Ascending aorta (tissue), 2 donors: ENCODE results near the gene SCLT1. TPM values are rescaled to one million over a fixed set of nuclear protein-coding genes. Genes with fewer than 3 reads are reported as not detected.

Experiments
- DNase-seq, 2 donors: peaks; one replicate each; pipeline ENCODE4 v3.0.0-alpha.2; 2019; ENCODE audit warnings: low spot score in 2 of 2
- H3K27ac ChIP-seq, 2 donors: fragments of 200-600 bp; sonication (generic); one replicate each; pipeline ENCODE4 v1.5.1; 2016 to 2017; ENCODE audit warnings: mild to moderate bottlenecking in 1 of 2
- H3K27me3 ChIP-seq: fragments of 200-600 bp; sonication (generic); one replicate; pipeline ENCODE4 v1.5.1; 2017
- H3K36me3 ChIP-seq, 2 donors: fragments of 200-600 bp; sonication (generic); one replicate each; pipeline ENCODE4 v1.5.1; 2016
- H3K4me1 ChIP-seq, 2 donors: fragments of 200-600 bp; sonication (generic); one replicate each; pipeline ENCODE4 v1.5.1; 2016 to 2017; ENCODE audit warnings: mild to moderate bottlenecking in 1 of 2
- H3K4me3 ChIP-seq, 2 donors: fragments of 200-600 bp; sonication (generic); one replicate each; pipeline ENCODE4 v1.5.1; 2016 to 2017; ENCODE audit warnings: mild to moderate bottlenecking in 1 of 2
- H3K9me3 ChIP-seq, 2 donors: fragments of 200-600 bp; sonication (generic); one replicate each; pipeline ENCODE4 v1.5.1; 2016
- CTCF ChIP-seq, 3 experiments: fragments of 200-600 bp in 2 of 3; fragments of 450-650 bp in 1 of 3; sonication (generic) in 2 of 3; IDR thresholded peaks; one replicate each; pipeline ENCODE4 v1.5.1; 2016 to 2019; ENCODE audit warnings: antibody characterized with exemption in 3 of 3, mild to moderate bottlenecking in 1 of 3, moderate library complexity in 1 of 3
- intact Hi-C: fragments of 100-400 bp; cut with DNase I; formaldehyde crosslinking; loops from one replicate; pipeline ENCODE4 v1.15.1; 2023
- total RNA-seq: library from RNA; depleted of rRNA; stranded (reverse); fragments of >200 nt; gene quantifications from one replicate; pipeline ENCODE4 v1.1.0, GENCODE V29; 2016

SCLT1 gene
- total RNA-seq, 1 donor from 2014 or later, result 7.0 TPM

GRCh38 chr4:128877934-128878333, 215.4 kb downstream of the SCLT1 start:
- Histone ChIP-seq H3K27me3 (no peaks in the 10 kb centered on the region), H3K4me3 (no peak overlapping the region), H3K27ac (no peak overlapping the region), H3K36me3 (peaks cover 0 to 22% of the 10 kb centered on the region in 2 donors), H3K4me1 (no peaks in the 10 kb centered on the region), H3K9me3 (no peaks in the 10 kb centered on the region)
- TF ChIP-seq CTCF (IDR thresholded peaks at IDR 0.05), result no peak
- intact Hi-C loops, result no loop called here
- DNase-seq, result no peak

GRCh38 chr4:128876200-128876599, 217.1 kb downstream of the SCLT1 start:
- no peak for DNase-seq
- TF ChIP-seq CTCF (IDR thresholded peaks at IDR 0.05), result no peak
- Histone ChIP-seq H3K4me3 (no peak overlapping the region), H3K36me3 (peaks cover 14 to 40% of the 10 kb centered on the region in 2 donors), H3K27me3 (no peaks in the 10 kb centered on the region), H3K9me3 (no peaks in the 10 kb centered on the region), H3K27ac (no peak overlapping the region), H3K4me1 (no peaks in the 10 kb centered on the region)
- intact Hi-C loops, result no loop called here

- Histone ChIP-seq H3K36me3 (peaks cover 21 to 81% of the 10 kb centered on the region in 2 donors), H3K4me1 (no peaks in the 10 kb centered on the region), H3K4me3 (no peak overlapping the region), H3K9me3 (no peaks in the 10 kb centered on the region), H3K27ac (no peak overlapping the region), H3K27me3 (no peaks in the 10 kb centered on the region)
- no peak for TF ChIP-seq CTCF (IDR thresholded peaks at IDR 0.05)
- no peak for DNase-seq
- intact Hi-C loops, result no loop called here
Observed at GRCh38 chr4:128871948-128872347, 221.4 kb downstream of the SCLT1 start.

DNA sequence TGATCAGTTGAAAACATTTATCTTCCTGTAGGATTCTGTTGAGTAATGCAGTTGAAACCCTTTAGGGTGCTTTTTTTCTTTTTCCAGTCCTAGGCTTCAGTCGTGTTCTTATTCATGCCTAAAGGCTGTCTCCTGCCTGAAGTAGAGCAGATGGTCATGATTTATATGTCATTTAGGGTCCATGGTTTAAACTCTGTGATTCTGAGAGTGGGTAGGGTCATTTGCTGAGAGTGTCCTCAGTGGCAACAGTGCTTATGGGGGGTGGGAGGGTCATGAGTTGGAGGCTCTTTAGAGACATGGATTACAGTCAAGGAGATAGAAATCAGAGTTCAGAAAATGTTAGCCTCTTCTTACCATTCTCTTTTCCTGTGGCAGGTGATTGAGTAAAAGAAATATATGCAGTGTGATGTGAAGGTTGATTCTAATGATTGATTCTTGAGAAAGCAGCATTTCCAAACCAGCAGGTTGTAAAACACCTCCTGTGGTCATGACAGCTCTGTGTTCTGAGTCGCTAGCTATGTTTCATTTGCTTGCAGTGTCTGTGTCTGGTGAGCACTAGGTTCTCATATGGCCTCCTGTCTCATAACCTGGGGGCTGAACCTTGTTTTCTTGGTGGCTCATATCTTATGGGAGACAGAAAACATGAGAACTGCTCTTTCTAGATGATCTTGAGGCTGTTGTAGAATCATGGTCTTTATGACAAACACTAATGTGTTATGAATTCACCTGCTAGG, 223.4 kb downstream of the SCLT1 start:
- no peak overlapping the region for H3K4me3 ChIP-seq
- intact Hi-C loops, result no loop called here
- no peak overlapping the region for H3K27ac ChIP-seq
- H3K36me3 ChIP-seq, result peaks cover 23 to 91% of the 10 kb centered on the region in 2 donors
- no peak for DNase-seq
- no peaks in the 10 kb centered on the region for H3K9me3 ChIP-seq
- no peaks in the 10 kb centered on the region for H3K27me3 ChIP-seq
- H3K4me1 ChIP-seq, result no peaks in the 10 kb centered on the region
- no peak for TF ChIP-seq CTCF (IDR thresholded peaks at IDR 0.05)

DNA sequence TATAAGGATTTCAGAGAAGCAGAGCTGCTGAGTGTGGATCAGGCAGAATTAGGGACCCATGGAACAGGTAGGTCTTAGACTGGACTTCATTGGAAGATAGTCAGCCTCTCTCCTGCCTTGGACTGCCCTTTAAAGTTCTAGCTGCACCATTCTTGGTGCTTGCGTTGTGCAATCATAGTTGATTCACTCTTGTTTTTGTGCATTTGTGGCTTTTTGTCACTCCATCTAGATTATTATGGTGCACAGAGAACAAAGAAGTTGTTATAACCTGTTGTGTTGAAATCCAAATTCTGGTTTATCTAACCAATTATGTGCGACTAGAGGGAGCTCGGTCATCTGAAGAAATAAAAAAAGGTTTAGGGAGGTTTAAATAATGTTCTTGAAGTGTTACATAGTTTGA, 224.6 kb downstream of the SCLT1 start:
- Histone ChIP-seq H3K27ac (no peak overlapping the region), H3K4me3 (no peak overlapping the region), H3K9me3 (no peaks in the 10 kb centered on the region), H3K36me3 (peaks cover 35 to 95% of the 10 kb centered on the region in 2 donors), H3K27me3 (no peaks in the 10 kb centered on the region), H3K4me1 (no peaks in the 10 kb centered on the region)
- no peak for TF ChIP-seq CTCF (IDR thresholded peaks at IDR 0.05)
- no peak for DNase-seq
- intact Hi-C loops, result no loop called here
